Breast epithelium (tissue), 4 donors: ENCODE data around the gene ZNF143. TPM values are rescaled to one million over a fixed set of nuclear protein-coding genes. Genes with fewer than 3 reads are reported as not detected.
A peak's percentile ranks its signal among the peaks of the same experiment; 100 is the strongest.

Experiments used
- DNase-seq, 2 donors: peaks; one replicate each; pipeline ENCODE4 v3.0.0-alpha.2; 2019; ENCODE audit warnings: low spot score in 2 of 2
- H3K27ac ChIP-seq, 2 donors: fragments of 200-600 bp; sonication (generic) in 1 of 2; one replicate each; pipeline ENCODE4 v1.5.1; 2016 to 2019; ENCODE audit warnings: mild to moderate bottlenecking in 1 of 2
- H3K27me3 ChIP-seq, 2 donors: fragments of 200-600 bp; sonication (generic) in 1 of 2; one replicate each; pipeline versions ENCODE4 v1.5.1 to v1.6.0; 2017 to 2019; ENCODE audit warnings: control low read depth in 1 of 2, mild to moderate bottlenecking in 1 of 2
- H3K36me3 ChIP-seq: fragments of 200-600 bp; one replicate; pipeline ENCODE4 v1.5.1; 2019
- H3K4me1 ChIP-seq, 2 donors: fragments of 200-600 bp; sonication (generic); one replicate each; pipeline ENCODE4 v1.5.1; 2016 to 2019; ENCODE audit warnings: control low read depth in 1 of 2
- H3K4me3 ChIP-seq, 3 donors: fragments of 200-600 bp; sonication (generic); 1 replicate in 2 of 3; 2 replicates in 1 of 3; pipeline ENCODE4 v1.5.1; 2016 to 2019; ENCODE audit warnings: mild to moderate bottlenecking in 3 of 3, moderate library complexity in 2 of 3
- H3K9me3 ChIP-seq, 2 donors: fragments of 200-600 bp; sonication (generic) in 1 of 2; one replicate each; pipeline ENCODE4 v1.5.1; 2016 to 2019; ENCODE audit warnings: control low read depth in 1 of 2
- CTCF ChIP-seq, 3 donors: fragments of 450-650 bp; IDR thresholded peaks; one replicate each; pipeline ENCODE4 v1.5.1; 2016 to 2017; ENCODE audit warnings: antibody characterized with exemption in 3 of 3, mild to moderate bottlenecking in 3 of 3, moderate library complexity in 3 of 3
- POLR2A ChIP-seq: fragments of 450-650 bp; IDR thresholded peaks from one replicate; pipeline ENCODE4 v1.6.1; 2016; ENCODE audit warnings: antibody characterized with exemption, mild to moderate bottlenecking, moderate library complexity
- POLR2AphosphoS5 ChIP-seq, 3 donors: sonication (generic); formaldehyde crosslinking; IDR thresholded peaks; one replicate each; pipeline ENCODE4 v1.6.1; 2017; ENCODE audit warnings: antibody characterized with exemption in 3 of 3
- intact Hi-C: fragments of 100-400 bp; cut with DNase I; formaldehyde crosslinking; loops from one replicate; pipeline ENCODE4 v1.15.1; 2023; ENCODE audit warnings: low total_unique reads
- total RNA-seq, 3 donors: library from RNA; depleted of rRNA; stranded (reverse); fragments of >200 nt; gene quantifications; one replicate each; pipeline ENCODE4 v1.1.0, GENCODE V29; 2016

Gene ZNF143
- total RNA-seq, 3 donors from 2014 or later = 21.1 to 41.3 (median 39.2) TPM

- Histone ChIP-seq H3K4me3 (no peak overlapping the region), H3K4me1 (no peaks in the 10 kb centered on the region), H3K9me3 (no peaks in the 10 kb centered on the region), H3K27me3 (no peaks in the 10 kb centered on the region), H3K27ac (no peak overlapping the region), H3K36me3 (no peaks in the 10 kb centered on the region)
- DNase-seq = no peak
- TF ChIP-seq CTCF (IDR thresholded peaks at IDR 0.05) (no peak), POLR2A (no peak), POLR2AphosphoS5 (IDR thresholded peaks at IDR 0.05) (no peak)
- intact Hi-C loops = no loop called here
Measured at GRCh38 chr11:9550191-9550628, 89.4 kb downstream of the ZNF143 start.

- Histone ChIP-seq H3K27me3 (no peaks in the 10 kb centered on the region), H3K36me3 (no peaks in the 10 kb centered on the region), H3K4me1 (peaks cover under 1 to 10% of the 10 kb centered on the region in 2 donors), H3K4me3 (no peak overlapping the region), H3K9me3 (no peaks in the 10 kb centered on the region), H3K27ac (no peak overlapping the region)
- no peak for TF ChIP-seq POLR2A
- TF ChIP-seq POLR2AphosphoS5 (IDR thresholded peaks at IDR 0.05) = no peak
- TF ChIP-seq CTCF (IDR thresholded peaks at IDR 0.05) = no peak
- DNase-seq = no peak
- intact Hi-C loops = no loop called here
Measured at GRCh38 chr11:9561279-9561982, 100.6 kb downstream of the ZNF143 start.

DNA sequence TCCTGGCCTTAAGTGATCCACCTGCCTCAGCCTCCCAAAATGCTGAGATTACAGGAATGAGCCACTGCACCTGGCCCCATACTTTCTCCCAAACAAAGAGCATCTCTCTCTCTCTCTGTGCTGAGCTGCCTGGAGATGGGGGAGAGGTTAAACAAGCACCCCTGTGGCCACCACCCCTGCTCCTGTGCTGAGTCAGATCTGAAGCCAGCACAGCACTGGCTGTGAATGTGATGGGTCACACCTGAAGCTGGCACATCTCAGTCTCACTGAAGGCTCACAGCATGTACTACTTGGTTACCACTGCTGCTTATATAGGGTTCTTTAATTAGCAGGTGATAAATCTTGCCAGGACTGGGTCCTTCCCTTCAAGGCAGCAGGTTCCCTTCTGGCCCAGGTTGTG, 101.9 kb downstream of the ZNF143 start:
- no peak overlapping the region for H3K27ac ChIP-seq

GRCh38 chr11:9563196-9563730, 102.5 kb downstream of the ZNF143 start:
- Histone ChIP-seq H3K4me1 (peaks cover 7 to 13% of the 10 kb centered on the region in 2 donors), H3K27ac (no peak overlapping the region), H3K27me3 (no peaks in the 10 kb centered on the region), H3K36me3 (no peaks in the 10 kb centered on the region), H3K9me3 (no peaks in the 10 kb centered on the region), H3K4me3 (no peak overlapping the region)
- no peak for DNase-seq
- no peak for TF ChIP-seq POLR2AphosphoS5 (IDR thresholded peaks at IDR 0.05)
- TF ChIP-seq POLR2A = no peak
- intact Hi-C loops = no loop called here

More for the DNA sequence above, 101.9 kb downstream of the ZNF143 start:
- H3K27me3 ChIP-seq = no peaks in the 10 kb centered on the region
- TF ChIP-seq POLR2AphosphoS5 (IDR thresholded peaks at IDR 0.05) = no peak
- TF ChIP-seq CTCF (IDR thresholded peaks at IDR 0.05) = no peak
- no peak for TF ChIP-seq POLR2A
- no peak overlapping the region for H3K4me3 ChIP-seq
- intact Hi-C loops = no loop called here
- DNase-seq = no peak
- peaks cover 7 to 13% of the 10 kb centered on the region in 2 donors for H3K4me1 ChIP-seq
- H3K36me3 ChIP-seq = no peaks in the 10 kb centered on the region
- H3K9me3 ChIP-seq = no peaks in the 10 kb centered on the region

DNA sequence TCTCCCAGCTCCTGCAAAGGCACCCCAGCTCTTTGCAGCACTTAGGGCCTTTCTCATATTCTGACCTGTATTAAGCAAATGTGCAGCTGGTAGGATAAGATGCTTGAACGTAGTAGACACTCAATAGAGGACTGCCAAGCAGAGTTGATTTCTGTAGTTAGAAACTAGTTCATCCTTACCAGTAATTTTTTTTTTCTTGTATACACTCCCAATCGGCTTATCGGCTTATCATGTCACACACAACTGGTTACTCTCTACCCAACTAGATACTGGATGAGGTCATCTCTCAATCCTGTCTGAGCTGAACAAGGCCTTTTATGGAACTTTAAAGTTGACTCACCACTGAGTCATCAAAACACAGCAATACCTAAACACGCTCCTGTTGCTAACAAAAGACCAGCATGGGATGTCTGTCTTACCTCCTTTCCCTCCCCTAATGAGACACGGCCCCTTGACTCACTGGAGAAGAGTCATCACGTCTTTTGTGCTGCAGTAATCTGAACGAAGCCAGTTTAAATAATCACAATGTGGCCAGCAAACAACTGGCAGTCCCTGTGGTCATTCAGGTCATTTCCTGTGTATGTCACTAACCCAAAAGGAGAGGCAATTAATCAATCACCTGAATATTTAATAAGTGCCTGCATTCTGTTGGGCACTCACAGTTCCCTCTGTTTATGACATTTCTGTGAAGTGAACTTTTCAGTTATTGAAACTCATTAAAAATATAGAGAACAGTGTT, 105.2 kb downstream of the ZNF143 start:
- Histone ChIP-seq H3K36me3 (no peaks in the 10 kb centered on the region), H3K27ac (peak overlapping the region; percentile 99), H3K9me3 (no peaks in the 10 kb centered on the region), H3K4me3 (no peak overlapping the region), H3K4me1 (peaks cover 7 to 13% of the 10 kb centered on the region in 2 donors), H3K27me3 (no peaks in the 10 kb centered on the region)
- intact Hi-C loops = no loop called here
- TF ChIP-seq CTCF (IDR thresholded peaks at IDR 0.05) = no peak
- no peak for TF ChIP-seq POLR2A
- peak; percentile 43 to 69 (median 66) for TF ChIP-seq POLR2AphosphoS5 (IDR thresholded peaks at IDR 0.05)
- peak in 1 of 2 donors; percentile 66 for DNase-seq
